OCI-M2 (cell line): Measurements from ENCODE around the gene KLK6.

ENCODE experiments used
- DNase-seq: peaks from one replicate; lab custom pipeline; 2025; ENCODE audit not compliant: unreplicated experiment; lab: John Stamatoyannopoulos, UW

Gene KLK6

GRCh38 chr19:50912727-50913716 lies 56.4 kb downstream of the KLK6 start:
- no peak for DNase-seq

DNA sequence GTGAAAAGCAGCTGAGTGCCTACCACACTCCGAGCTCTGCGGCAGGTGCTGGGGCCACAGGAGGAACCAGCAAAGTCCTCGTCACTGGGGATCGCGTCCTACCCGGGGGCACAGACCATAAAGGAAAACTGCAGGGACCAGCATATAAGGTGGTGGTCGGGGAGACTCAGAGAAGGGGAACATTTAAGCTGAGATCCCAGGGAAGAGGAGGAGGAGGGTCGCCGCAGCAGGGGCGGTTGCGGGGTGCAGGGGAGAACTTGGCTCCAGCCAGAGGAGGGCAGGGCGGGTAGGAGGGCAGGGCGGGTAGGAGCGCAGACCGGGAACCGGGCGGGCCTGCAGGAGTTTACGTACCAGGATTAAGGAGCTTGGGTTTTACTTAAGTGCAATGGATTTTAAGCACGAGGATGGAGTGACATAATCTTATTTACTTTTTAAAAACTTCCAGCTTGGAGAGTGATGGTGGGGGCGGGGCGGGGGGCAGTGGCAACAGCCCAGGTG lies 57.2 kb downstream of the KLK6 start:
- DNase-seq, result no peak

DNA sequence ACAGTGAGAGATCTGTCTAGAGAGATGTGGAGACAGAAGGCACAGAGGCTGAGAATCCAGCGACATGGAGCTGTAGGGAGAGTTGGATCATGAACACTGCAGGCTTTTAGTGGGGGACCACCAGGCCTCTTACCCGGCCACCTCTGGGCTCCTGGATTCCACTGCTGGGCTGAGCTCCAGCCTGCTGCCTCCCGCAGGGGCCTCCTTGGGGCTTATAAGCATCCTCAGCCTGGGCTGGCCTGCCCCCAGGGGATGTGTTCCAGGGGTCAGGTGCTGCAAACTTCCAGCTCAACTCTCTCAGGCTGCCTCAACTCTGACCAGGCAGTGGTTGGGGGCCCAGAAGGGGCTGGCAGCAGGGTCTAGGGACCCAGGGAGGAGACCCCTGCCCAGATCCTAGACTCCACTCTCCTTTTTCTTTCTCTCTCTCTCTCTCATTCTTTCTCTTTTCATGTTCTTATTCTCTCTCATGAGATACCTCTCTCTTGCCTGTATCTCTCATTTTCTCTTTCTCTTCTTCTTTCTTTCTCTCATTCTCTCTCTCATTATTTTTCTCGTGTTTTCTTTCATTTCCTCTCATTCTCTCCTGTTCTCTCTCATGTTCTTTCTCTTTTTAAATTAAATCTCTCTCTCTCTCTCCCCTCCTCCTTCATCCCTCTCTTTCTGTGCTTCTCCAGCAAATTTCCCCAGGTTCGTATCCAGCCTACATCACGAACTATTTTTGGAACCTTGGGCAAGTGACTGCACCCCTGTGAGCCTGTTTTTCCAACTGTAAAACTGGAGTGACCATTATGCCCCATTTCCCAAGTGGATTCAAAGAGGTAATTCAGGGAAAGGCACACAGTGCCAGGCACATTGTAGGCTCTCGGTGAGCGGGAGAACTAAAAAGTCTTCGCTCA lies 57.9 kb downstream of the KLK6 start, which contains the start of gene KLK4:
KLK4 (minus strand) TSS at position 190 of the 896 bp plus-strand sequence. CDS start 657 bp downstream, outside the sequence.
- no peak for DNase-seq

- no peak for DNase-seq
Observed at GRCh38 chr19:50910722-50911121, 58.7 kb downstream of the KLK6 start.

DNA sequence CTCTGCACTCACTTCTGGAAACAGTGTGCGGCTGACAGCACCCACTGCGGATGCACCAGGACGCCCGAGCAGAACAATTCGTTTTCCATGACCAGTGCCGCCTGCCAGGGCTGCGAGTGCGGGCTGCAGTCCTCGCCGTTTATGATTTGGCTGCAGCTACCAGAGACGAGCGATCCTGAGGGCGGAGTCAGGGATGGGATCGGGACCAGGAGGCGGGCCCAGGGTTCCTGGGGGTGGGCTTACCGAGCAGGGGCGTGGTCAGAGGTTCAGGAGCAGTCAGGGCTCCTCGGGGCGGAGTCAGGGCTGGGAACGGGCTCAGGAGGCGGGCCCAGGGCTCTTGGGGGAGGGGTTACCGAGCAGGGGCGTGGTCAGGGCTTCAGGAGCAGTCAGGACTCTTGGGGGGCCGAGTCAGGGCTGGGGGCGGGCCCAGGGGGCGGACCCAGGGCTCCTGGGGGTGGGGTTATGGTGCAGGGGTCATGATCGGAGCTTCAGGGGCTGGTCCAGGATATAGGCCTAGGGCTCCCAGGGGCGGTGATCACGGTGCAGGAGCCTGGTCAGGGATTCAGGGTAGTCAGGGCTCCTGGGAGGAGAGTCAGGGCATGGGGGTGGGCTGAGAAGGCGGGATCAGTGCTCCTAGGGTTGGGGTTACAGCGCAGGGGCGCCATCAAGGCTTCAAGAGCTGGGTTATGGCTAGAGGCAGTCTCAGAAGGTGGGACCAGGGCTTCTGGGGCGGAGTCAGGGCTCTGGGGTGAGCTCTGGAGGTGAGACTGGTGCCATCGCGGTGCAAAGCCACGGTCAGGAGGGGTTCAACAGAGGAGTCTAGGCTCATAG lies 59.9 kb downstream of the KLK6 start:
- DNase-seq, result no peak
